Mesendoderm (in vitro differentiated cells): Measurements from ENCODE around the gene MAD2L2.

Experiments
- DNase-seq: peaks from one replicate; pipeline ENCODE4 v3.0.0; 2013
- H2AK5ac ChIP-seq: 2 replicates; pipeline ENCODE4 v1.6.1; 2013; ENCODE audit warnings: low read length, inconsistent platforms
- H2BK120ac ChIP-seq: 2 replicates; pipeline ENCODE4 v1.6.1; 2013; ENCODE audit warnings: low read depth, mild to moderate bottlenecking, low read length, moderate library complexity, mixed read lengths
- H2BK15ac ChIP-seq: replicated peaks from 2 replicates; pipeline ENCODE4 v1.6.1; 2013; ENCODE audit warnings: low read depth, mild to moderate bottlenecking, moderate library complexity
- H2BK5ac ChIP-seq: 2 replicates; pipeline ENCODE4 v1.6.1; 2013; ENCODE audit warnings: low read length, inconsistent platforms
- H3K18ac ChIP-seq: 2 replicates; pipeline ENCODE4 v1.6.1; 2013; ENCODE audit warnings: mild to moderate bottlenecking, low read length, mixed read lengths
- H3K23ac ChIP-seq: one replicate; pipeline ENCODE4 v1.6.1; 2013; ENCODE audit warnings: low read length
- H3K27ac ChIP-seq: 2 replicates; pipeline ENCODE4 v1.5.1; 2013; ENCODE audit warnings: low read depth, mild to moderate bottlenecking, inconsistent platforms, low read length, moderate library complexity
- H3K27me3 ChIP-seq: 2 replicates; pipeline ENCODE4 v1.6.1; 2013; ENCODE audit warnings: low read length, control low read depth, mild to moderate bottlenecking, inconsistent platforms; ENCODE audit not compliant: insufficient read depth, poor library complexity
- H3K36me3 ChIP-seq: 2 replicates; pipeline ENCODE4 v1.6.1; 2013; ENCODE audit warnings: low read length, inconsistent platforms; ENCODE audit not compliant: control insufficient read depth, insufficient read depth
- H3K4ac ChIP-seq: one replicate; pipeline ENCODE4 v1.6.1; 2013; ENCODE audit warnings: low read depth, mild to moderate bottlenecking, low read length, moderate library complexity
- H3K4me1 ChIP-seq: 2 replicates; pipeline ENCODE4 v1.6.1; 2013; ENCODE audit warnings: low read depth, low read length, inconsistent platforms; ENCODE audit not compliant: control insufficient read depth
- H3K4me2 ChIP-seq: 2 replicates; pipeline ENCODE4 v1.6.1; 2013; ENCODE audit warnings: low read length
- H3K4me3 ChIP-seq: 2 replicates; pipeline ENCODE4 v1.5.1; 2013; ENCODE audit warnings: mild to moderate bottlenecking, low read length
- H3K56ac ChIP-seq: one replicate; pipeline ENCODE4 v1.6.1; 2013; ENCODE audit warnings: low read length
- H3K79me1 ChIP-seq: 2 replicates; pipeline ENCODE4 v1.6.1; 2013; ENCODE audit warnings: low read length, inconsistent platforms
- H3K79me2 ChIP-seq: 2 replicates; pipeline ENCODE4 v1.6.1; 2013; ENCODE audit warnings: mild to moderate bottlenecking, low read length; ENCODE audit not compliant: control insufficient read depth, insufficient read depth
- H3K9ac ChIP-seq: 2 replicates; pipeline ENCODE4 v1.6.1; 2013; ENCODE audit warnings: low read length, inconsistent platforms
- H4K5ac ChIP-seq: one replicate; pipeline ENCODE4 v1.6.1; 2013; ENCODE audit warnings: low read length
- H4K8ac ChIP-seq: one replicate; pipeline ENCODE4 v1.6.1; 2013; ENCODE audit warnings: low read depth, mild to moderate bottlenecking, control low read depth, low read length, moderate library complexity
- WGBS: extraction: QIAGEN DNeasy Blood & Tissue Kit; methylation state at CpG from one replicate; pipeline ENCODE4 v1.1.7; 2013; ENCODE audit warnings: low lambda C conversion rate, missing lambda C conversion rate; ENCODE audit not compliant: insufficient coverage; ENCODE audit errors: extremely low coverage; 5-methylcytosine and 5-hydroxymethylcytosine counted together

MAD2L2 gene

DNA sequence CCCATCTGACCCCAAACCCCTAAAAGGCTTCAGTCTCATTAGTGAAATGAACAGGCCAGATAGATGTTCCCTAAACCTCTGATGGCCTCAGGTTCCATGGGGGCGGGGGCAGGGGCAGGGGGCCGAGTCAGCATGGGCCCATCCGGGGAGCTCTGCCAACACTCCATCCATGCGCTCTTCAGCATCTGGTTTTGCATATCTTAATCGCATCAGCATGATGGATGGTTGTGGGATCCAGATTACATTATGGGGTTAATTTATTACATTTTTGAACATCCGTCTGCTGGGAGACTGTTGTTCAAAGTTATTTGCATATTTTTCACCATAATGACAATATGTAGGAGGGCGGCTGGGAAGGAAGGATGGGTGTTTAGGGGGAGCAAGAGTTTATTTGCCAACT is 3.1 kb upstream of the MAD2L2 start:
- Histone ChIP-seq H3K4ac (no peak overlapping the region), H3K23ac (no peak overlapping the region), H2BK5ac (no peak overlapping the region), H3K4me2 (no peak overlapping the region), H2BK120ac (no peak overlapping the region), H3K4me3 (no peak overlapping the region), H2AK5ac (no peak overlapping the region), H3K27me3 (no peaks in the 10 kb centered on the region), H3K27ac (no peak overlapping the region), H4K8ac (no peak overlapping the region), H3K9ac (no peak overlapping the region), H2BK15ac (no peak overlapping the region), H3K18ac (no peak overlapping the region), H3K4me1 (peaks cover 9% of the 10 kb centered on the region), H4K5ac (peak overlapping the region; percentile 13), H3K36me3 (no peaks in the 10 kb centered on the region), H3K79me1 (peaks cover 1% of the 10 kb centered on the region), H3K79me2 (peaks cover 20% of the 10 kb centered on the region), H3K56ac (no peak overlapping the region)
- DNase-seq, result no peak
- WGBS, result no CpG with 5 or more reads among the region's 7 CpGs

- Histone ChIP-seq H3K27me3 (no peaks in the 10 kb centered on the region), H2AK5ac (no peak overlapping the region), H3K56ac (peak overlapping the region; percentile 3), H3K18ac (peak overlapping the region; percentile 52), H3K4me2 (no peak overlapping the region), H3K9ac (no peak overlapping the region), H3K4me3 (no peak overlapping the region), H2BK15ac (no peak overlapping the region), H3K23ac (no peak overlapping the region), H3K4ac (peak overlapping the region; percentile 48), H3K79me1 (peaks cover 1% of the 10 kb centered on the region), H4K5ac (no peak overlapping the region), H3K4me1 (peaks cover 9% of the 10 kb centered on the region), H3K36me3 (no peaks in the 10 kb centered on the region), H3K79me2 (peaks cover 11% of the 10 kb centered on the region), H3K27ac (peak overlapping the region; percentile 47), H2BK120ac (no peak overlapping the region), H4K8ac (no peak overlapping the region), H2BK5ac (no peak overlapping the region)
- WGBS, result no CpG with 5 or more reads among the region's 1 CpG
- DNase-seq, result no peak
Observed at GRCh38 chr1:11682799-11683198, 1.9 kb upstream of the MAD2L2 start.

- peak overlapping the region; percentile 88 for H3K27ac ChIP-seq
- H3K27me3 ChIP-seq, result no peaks in the 10 kb centered on the region
- H2BK15ac ChIP-seq, result no peak overlapping the region
- H3K4me3 ChIP-seq, result no peak overlapping the region
- no peak overlapping the region for H3K23ac ChIP-seq
- no CpG with 5 or more reads among the region's 7 CpGs for WGBS
- no peak overlapping the region for H2BK120ac ChIP-seq
- H4K5ac ChIP-seq, result no peak overlapping the region
- H3K4me2 ChIP-seq, result peak overlapping the region; percentile 32
- H3K4ac ChIP-seq, result no peak overlapping the region
- peak overlapping the region; percentile 81 for H3K56ac ChIP-seq
- no peak overlapping the region for H2BK5ac ChIP-seq
- H4K8ac ChIP-seq, result no peak overlapping the region
- H3K79me2 ChIP-seq, result peaks cover 9% of the 10 kb centered on the region
- H3K18ac ChIP-seq, result no peak overlapping the region
- peaks cover 9% of the 10 kb centered on the region for H3K4me1 ChIP-seq
- peaks cover 1% of the 10 kb centered on the region for H3K79me1 ChIP-seq
- H3K36me3 ChIP-seq, result no peaks in the 10 kb centered on the region
- no peak overlapping the region for H2AK5ac ChIP-seq
- peak; percentile 66 for DNase-seq
- peak overlapping the region; percentile 24 for H3K9ac ChIP-seq
Observed at GRCh38 chr1:11682287-11682771, 1.4 kb upstream of the MAD2L2 start.

GRCh38 chr1:11680270-11681070 is 478 bp downstream of the MAD2L2 start:
- Histone ChIP-seq H3K4me1 (peaks cover 9% of the 10 kb centered on the region), H3K18ac (peak overlapping the region; percentile 13), H3K4me2 (peak overlapping the region; percentile 76), H3K4me3 (peak overlapping the region; percentile 87), H3K27ac (peak overlapping the region; percentile 87), H3K56ac (peak overlapping the region; percentile 98), H4K5ac (no peak overlapping the region), H2BK5ac (peak overlapping the region; percentile 61), H3K4ac (no peak overlapping the region), H3K23ac (peak overlapping the region; percentile 100), H3K79me2 (peaks cover 4% of the 10 kb centered on the region), H3K79me1 (peaks cover 1% of the 10 kb centered on the region), H2AK5ac (no peak overlapping the region), H3K36me3 (peaks cover 4% of the 10 kb centered on the region), H3K27me3 (no peaks in the 10 kb centered on the region), H2BK15ac (no peak overlapping the region), H2BK120ac (no peak overlapping the region), H4K8ac (no peak overlapping the region), H3K9ac (peak overlapping the region; percentile 96)
- no CpG with 5 or more reads among the region's 65 CpGs for WGBS
- peak; percentile 55 for DNase-seq

GRCh38 chr1:11678442-11678841 is 2.5 kb downstream of the MAD2L2 start:
- no CpG with 5 or more reads among the region's 2 CpGs for WGBS
- Histone ChIP-seq H3K4me3 (no peak overlapping the region), H3K79me1 (peaks cover 1% of the 10 kb centered on the region), H3K79me2 (peaks cover 2% of the 10 kb centered on the region), H4K8ac (no peak overlapping the region), H2BK5ac (no peak overlapping the region), H3K56ac (no peak overlapping the region), H3K27me3 (no peaks in the 10 kb centered on the region), H2AK5ac (no peak overlapping the region), H2BK15ac (no peak overlapping the region), H3K4me2 (no peak overlapping the region), H3K27ac (no peak overlapping the region), H4K5ac (no peak overlapping the region), H3K18ac (no peak overlapping the region), H3K4me1 (peaks cover 6% of the 10 kb centered on the region), H3K4ac (no peak overlapping the region), H2BK120ac (no peak overlapping the region), H3K23ac (no peak overlapping the region), H3K9ac (no peak overlapping the region), H3K36me3 (peaks cover 10% of the 10 kb centered on the region)
- DNase-seq, result no peak
